ENCODE results near the gene NSUN3. TPM values are rescaled to one million over a fixed set of nuclear protein-coding genes. Genes with fewer than 3 reads are reported as not detected.

NSUN3 gene
- 10 to 100 TPM; 17.5 to 33.8 TPM for total RNA-seq
- 1 to 10 TPM; 8.5 to 9.5 TPM for polyA plus RNA-seq (ENCODE audit: insufficient read length in 2 of 2)
- long read RNA-seq, donor 1, partial matches to known transcripts = 0 of 1 reads
- long read RNA-seq, donor 1, other reads (novel, unspliced or antisense) = 0 of 1 reads
- long read RNA-seq, donor 2, partial matches to known transcripts = 0 of 1 reads
- long read RNA-seq, donor 2, other reads (novel, unspliced or antisense) = 0 of 1 reads
- long read RNA-seq, donor 3, partial matches to known transcripts = 0 of 2 reads
- long read RNA-seq, donor 3, other reads (novel, unspliced or antisense) = 0 of 2 reads
- long read RNA-seq, donor 4, transcript NSUN3-201 (6 exons, 3,289 nt) = major isoform, 5 of 6 reads
- long read RNA-seq, donor 4, partial matches to known transcripts = 0 of 6 reads
- long read RNA-seq, donor 4, other reads (novel, unspliced or antisense) = 0 of 6 reads

- 0% methylated on average over 49 of the region's 52 CpGs for WGBS (ENCODE audit: insufficient coverage)
- H3K27me3 ChIP-seq (ENCODE audit: control insufficient read depth, insufficient read depth, low read length) = no peaks in the 10 kb centered on the region
- peaks cover 6% of the 10 kb centered on the region for H3K4me1 ChIP-seq (ENCODE audit: control insufficient read depth, insufficient read depth, low read length)
- H3K27ac ChIP-seq (ENCODE audit: low read depth, low read length) = peak within 1 kb of the TSS; percentile 92
- no peaks in the 10 kb centered on the region for H3K9me3 ChIP-seq (ENCODE audit: control insufficient read depth, insufficient read depth, low read length)
- H3K36me3 ChIP-seq (ENCODE audit: control insufficient read depth, insufficient read depth, low read length) = peaks cover 6% of the 10 kb centered on the region
- H3K4me3 ChIP-seq (ENCODE audit: low read depth, low read length) = peak within 1 kb of the TSS; percentile 75
- peak; percentile 92 to 99 (median 95) for DNase-seq (ENCODE audit: low read depth in 4 of 6, low spot score in 6 of 6)
These were observed at the start of gene NSUN3, which contains the start of gene DHFR2 for GRCh38 chr3:94062513-94063404. NSUN3 (plus strand) TSS chr3:94063061; CDS start chr3:94063127, 66 bp downstream. DHFR2 (minus strand) TSS chr3:94062916; CDS start chr3:94061511, 1,405 bp downstream.

- Histone ChIP-seq H3K27me3 (ENCODE audit: control insufficient read depth, insufficient read depth, low read length) (no peaks in the 10 kb centered on the region), H3K4me1 (ENCODE audit: control insufficient read depth, insufficient read depth, low read length) (no peaks in the 10 kb centered on the region), H3K27ac (ENCODE audit: low read depth, low read length) (no peak overlapping the region), H3K4me3 (ENCODE audit: low read depth, low read length) (no peak overlapping the region), H3K9me3 (ENCODE audit: control insufficient read depth, insufficient read depth, low read length) (no peaks in the 10 kb centered on the region), H3K36me3 (ENCODE audit: control insufficient read depth, insufficient read depth, low read length) (no peaks in the 10 kb centered on the region)
- no peak for DNase-seq (ENCODE audit: low read depth in 4 of 6, low spot score in 6 of 6)
- no CpG with 5 or more reads among the region's 1 CpG for WGBS (ENCODE audit: insufficient coverage)
These were observed 47.8 kb upstream of the NSUN3 start for GRCh38 chr3:94015025-94015424.

GRCh38 chr3:94019659-94020058 is 43.2 kb upstream of the NSUN3 start:
- Histone ChIP-seq H3K9me3 (ENCODE audit: control insufficient read depth, insufficient read depth, low read length) (no peaks in the 10 kb centered on the region), H3K4me3 (ENCODE audit: low read depth, low read length) (no peak overlapping the region), H3K27me3 (ENCODE audit: control insufficient read depth, insufficient read depth, low read length) (no peaks in the 10 kb centered on the region), H3K27ac (ENCODE audit: low read depth, low read length) (no peak overlapping the region), H3K36me3 (ENCODE audit: control insufficient read depth, insufficient read depth, low read length) (no peaks in the 10 kb centered on the region), H3K4me1 (ENCODE audit: control insufficient read depth, insufficient read depth, low read length) (no peaks in the 10 kb centered on the region)
- 100% methylated on average over 1 of the region's 2 CpGs for WGBS (ENCODE audit: insufficient coverage)
- no peak for DNase-seq (ENCODE audit: low read depth in 4 of 6, low spot score in 6 of 6)

GRCh38 chr3:94020293-94020692 is 42.6 kb upstream of the NSUN3 start:
- no peak overlapping the region for H3K4me3 ChIP-seq (ENCODE audit: low read depth, low read length)
- no peaks in the 10 kb centered on the region for H3K4me1 ChIP-seq (ENCODE audit: control insufficient read depth, insufficient read depth, low read length)
- no peak overlapping the region for H3K27ac ChIP-seq (ENCODE audit: low read depth, low read length)
- H3K9me3 ChIP-seq (ENCODE audit: control insufficient read depth, insufficient read depth, low read length) = no peaks in the 10 kb centered on the region
- no CpG with 5 or more reads among the region's 3 CpGs for WGBS (ENCODE audit: insufficient coverage)
- no peak for DNase-seq (ENCODE audit: low read depth in 4 of 6, low spot score in 6 of 6)
- H3K27me3 ChIP-seq (ENCODE audit: control insufficient read depth, insufficient read depth, low read length) = no peaks in the 10 kb centered on the region
- H3K36me3 ChIP-seq (ENCODE audit: control insufficient read depth, insufficient read depth, low read length) = no peaks in the 10 kb centered on the region

- no CpG with 5 or more reads among the region's 3 CpGs for WGBS (ENCODE audit: insufficient coverage)
- DNase-seq (ENCODE audit: low read depth in 4 of 6, low spot score in 6 of 6) = peak in 1 of 6 donors; percentile 4
- Histone ChIP-seq H3K4me3 (ENCODE audit: low read depth, low read length) (no peak overlapping the region), H3K4me1 (ENCODE audit: control insufficient read depth, insufficient read depth, low read length) (no peaks in the 10 kb centered on the region), H3K36me3 (ENCODE audit: control insufficient read depth, insufficient read depth, low read length) (no peaks in the 10 kb centered on the region), H3K27me3 (ENCODE audit: control insufficient read depth, insufficient read depth, low read length) (no peaks in the 10 kb centered on the region), H3K9me3 (ENCODE audit: control insufficient read depth, insufficient read depth, low read length) (no peaks in the 10 kb centered on the region), H3K27ac (ENCODE audit: low read depth, low read length) (no peak overlapping the region)
These were observed 38.5 kb upstream of the NSUN3 start for GRCh38 chr3:94024385-94024784.

- no peak for DNase-seq (ENCODE audit: low read depth in 4 of 6, low spot score in 6 of 6)
- WGBS (ENCODE audit: insufficient coverage) = no CpG with 5 or more reads among the region's 2 CpGs
- Histone ChIP-seq H3K4me3 (ENCODE audit: low read depth, low read length) (no peak overlapping the region), H3K4me1 (ENCODE audit: control insufficient read depth, insufficient read depth, low read length) (no peaks in the 10 kb centered on the region), H3K27ac (ENCODE audit: low read depth, low read length) (no peak overlapping the region), H3K9me3 (ENCODE audit: control insufficient read depth, insufficient read depth, low read length) (no peaks in the 10 kb centered on the region), H3K27me3 (ENCODE audit: control insufficient read depth, insufficient read depth, low read length) (no peaks in the 10 kb centered on the region), H3K36me3 (ENCODE audit: control insufficient read depth, insufficient read depth, low read length) (no peaks in the 10 kb centered on the region)
These were observed 36.2 kb upstream of the NSUN3 start for GRCh38 chr3:94026623-94027022.

- H3K27ac ChIP-seq (ENCODE audit: low read depth, low read length) = no peak within 1 kb of the TSS
- H3K4me3 ChIP-seq (ENCODE audit: low read depth, low read length) = no peak within 1 kb of the TSS
- H3K27me3 ChIP-seq (ENCODE audit: control insufficient read depth, insufficient read depth, low read length) = no peaks in the 10 kb centered on the region
- 100% methylated on average over 2 of the region's 8 CpGs for WGBS (ENCODE audit: insufficient coverage)
- H3K36me3 ChIP-seq (ENCODE audit: control insufficient read depth, insufficient read depth, low read length) = no peaks in the 10 kb centered on the region
- no peaks in the 10 kb centered on the region for H3K9me3 ChIP-seq (ENCODE audit: control insufficient read depth, insufficient read depth, low read length)
- no peak for DNase-seq (ENCODE audit: low read depth in 4 of 6, low spot score in 6 of 6)
- no peaks in the 10 kb centered on the region for H3K4me1 ChIP-seq (ENCODE audit: control insufficient read depth, insufficient read depth, low read length)
These were observed 34.6 kb upstream of the NSUN3 start, which contains the start of gene STX19 for GRCh38 chr3:94028093-94028837. STX19 (minus strand) TSS chr3:94028597; CDS start chr3:94015269, 13,328 bp downstream.

GRCh38 chr3:94036909-94037507 is 25.9 kb upstream of the NSUN3 start:
- WGBS (ENCODE audit: insufficient coverage) = 100% methylated on average over 1 of the region's 3 CpGs
- H3K4me1 ChIP-seq (ENCODE audit: control insufficient read depth, insufficient read depth, low read length) = no peaks in the 10 kb centered on the region
- no peak overlapping the region for H3K27ac ChIP-seq (ENCODE audit: low read depth, low read length)
- H3K27me3 ChIP-seq (ENCODE audit: control insufficient read depth, insufficient read depth, low read length) = no peaks in the 10 kb centered on the region
- peaks cover 6% of the 10 kb centered on the region for H3K36me3 ChIP-seq (ENCODE audit: control insufficient read depth, insufficient read depth, low read length)
- H3K9me3 ChIP-seq (ENCODE audit: control insufficient read depth, insufficient read depth, low read length) = no peaks in the 10 kb centered on the region
- peak in 1 of 6 donors; percentile 5 for DNase-seq (ENCODE audit: low read depth in 4 of 6, low spot score in 6 of 6)
- no peak overlapping the region for H3K4me3 ChIP-seq (ENCODE audit: low read depth, low read length)

- Histone ChIP-seq H3K27ac (ENCODE audit: low read depth, low read length) (no peak overlapping the region), H3K36me3 (ENCODE audit: control insufficient read depth, insufficient read depth, low read length) (peaks cover 23% of the 10 kb centered on the region), H3K9me3 (ENCODE audit: control insufficient read depth, insufficient read depth, low read length) (no peaks in the 10 kb centered on the region), H3K4me1 (ENCODE audit: control insufficient read depth, insufficient read depth, low read length) (no peaks in the 10 kb centered on the region), H3K27me3 (ENCODE audit: control insufficient read depth, insufficient read depth, low read length) (no peaks in the 10 kb centered on the region), H3K4me3 (ENCODE audit: low read depth, low read length) (no peak overlapping the region)
- no CpG with 5 or more reads among the region's 1 CpG for WGBS (ENCODE audit: insufficient coverage)
- no peak for DNase-seq (ENCODE audit: low read depth in 4 of 6, low spot score in 6 of 6)
These were observed 19.6 kb upstream of the NSUN3 start for GRCh38 chr3:94043285-94043684.

Measured in spinal cord (tissue), 10 donors.